ENCODE data around the gene CAMKK2. TPM values are rescaled to one million over a fixed set of nuclear protein-coding genes. Genes with fewer than 3 reads are reported as not detected.
"Not testable (repeated sequence)": the region's sequence is repeated elsewhere in the genome, so short reads cannot be mapped to it uniquely, and the experiment has no call there.

The CAMKK2 gene
- polyA plus RNA-seq, 1 donor from 2014 or later = 29.2 TPM

- no peaks in the 10 kb centered on the region for H3K9me2 ChIP-seq (ENCODE audit: insufficient read depth, low read length)
- H3F3A ChIP-seq (ENCODE audit: insufficient read depth, low read length, poor library complexity, severe bottlenecking) = no peaks in the 10 kb centered on the region
- H4K20me1 ChIP-seq (ENCODE audit: insufficient read depth) = no peaks in the 10 kb centered on the region
- no peaks in the 10 kb centered on the region for H3K27me3 ChIP-seq (ENCODE audit: insufficient read depth, low read depth, low read length)
- H3K4me3 ChIP-seq (ENCODE audit: low read length) = no peak overlapping the region
- TF ChIP-seq CTCF (IDR thresholded peaks at IDR 0.05; ENCODE audit: poor library complexity, severe bottlenecking) (no peak), REST (IDR thresholded peaks at IDR 0.05; ENCODE audit: borderline replicate concordance) (no peak), EZH2 (IDR thresholded peaks at IDR 0.05; ENCODE audit: borderline replicate concordance, insufficient read depth, low read length, poor library complexity, severe bottlenecking) (no peak), TAF1 (IDR thresholded peaks at IDR 0.05; ENCODE audit: low read depth) (no peak), POLR2AphosphoS5 (IDR thresholded peaks at IDR 0.05) (no peak), EP300 (conservative IDR thresholded peaks at IDR 0.05; ENCODE audit: poor library complexity, severe bottlenecking) (no peak), SMC3 (conservative IDR thresholded peaks at IDR 0.05; ENCODE audit: poor library complexity) (no peak), RAD21 (conservative IDR thresholded peaks at IDR 0.05) (no peak), MXI1 (conservative IDR thresholded peaks at IDR 0.05; ENCODE audit: poor library complexity, severe bottlenecking) (no peak)
- no peaks in the 10 kb centered on the region for H3K36me3 ChIP-seq (ENCODE audit: insufficient read depth, low read length)
- no peak overlapping the region for H2AFZ ChIP-seq (ENCODE audit: low read depth, low read length)
- no peak overlapping the region for H3K27ac ChIP-seq (ENCODE audit: low read length)
- H3K79me2 ChIP-seq (replicated peaks; ENCODE audit: insufficient read depth, low read length) = no peaks in the 10 kb centered on the region
- no peak overlapping the region for H3K4me2 ChIP-seq (ENCODE audit: low read length)
- no peaks in the 10 kb centered on the region for H3K9me3 ChIP-seq (ENCODE audit: low read length)
- no peak overlapping the region for H3K9ac ChIP-seq (ENCODE audit: low read length)
Measured at GRCh38 chr12:121203482-121203881, 93.0 kb downstream of the CAMKK2 start.

GRCh38 chr12:121202407-121203355 is 93.8 kb downstream of the CAMKK2 start:
- H3K36me3 ChIP-seq (ENCODE audit: insufficient read depth, low read length) = no peaks in the 10 kb centered on the region
- no peaks in the 10 kb centered on the region for H4K20me1 ChIP-seq (ENCODE audit: insufficient read depth)
- H3K27me3 ChIP-seq (ENCODE audit: insufficient read depth, low read depth, low read length) = no peaks in the 10 kb centered on the region
- H2AFZ ChIP-seq (ENCODE audit: low read depth, low read length) = no peak overlapping the region
- TF ChIP-seq EP300 (conservative IDR thresholded peaks at IDR 0.05; ENCODE audit: poor library complexity, severe bottlenecking) (no peak), CTCF (IDR thresholded peaks at IDR 0.05; ENCODE audit: poor library complexity, severe bottlenecking) (no peak), EZH2 (IDR thresholded peaks at IDR 0.05; ENCODE audit: borderline replicate concordance, insufficient read depth, low read length, poor library complexity, severe bottlenecking) (no peak), MXI1 (conservative IDR thresholded peaks at IDR 0.05; ENCODE audit: poor library complexity, severe bottlenecking) (no peak), RAD21 (conservative IDR thresholded peaks at IDR 0.05) (no peak), TAF1 (IDR thresholded peaks at IDR 0.05; ENCODE audit: low read depth) (no peak), SMC3 (conservative IDR thresholded peaks at IDR 0.05; ENCODE audit: poor library complexity) (no peak), REST (IDR thresholded peaks at IDR 0.05; ENCODE audit: borderline replicate concordance) (no peak), POLR2AphosphoS5 (IDR thresholded peaks at IDR 0.05) (no peak)
- H3K4me3 ChIP-seq (ENCODE audit: low read length) = no peak overlapping the region
- no peaks in the 10 kb centered on the region for H3K9me2 ChIP-seq (ENCODE audit: insufficient read depth, low read length)
- H3K4me2 ChIP-seq (ENCODE audit: low read length) = no peak overlapping the region
- no peaks in the 10 kb centered on the region for H3K9me3 ChIP-seq (ENCODE audit: low read length)
- H3K27ac ChIP-seq (ENCODE audit: low read length) = no peak overlapping the region
- no peak overlapping the region for H3K9ac ChIP-seq (ENCODE audit: low read length)
- H3K79me2 ChIP-seq (replicated peaks; ENCODE audit: insufficient read depth, low read length) = no peaks in the 10 kb centered on the region
- H3F3A ChIP-seq (ENCODE audit: insufficient read depth, low read length, poor library complexity, severe bottlenecking) = no peaks in the 10 kb centered on the region

- not testable (repeated sequence) for H4K20me1 ChIP-seq (ENCODE audit: insufficient read depth); H3K4me2 ChIP-seq (ENCODE audit: low read length); H3K9me2 ChIP-seq (ENCODE audit: insufficient read depth, low read length); H3K79me2 ChIP-seq (replicated peaks; ENCODE audit: insufficient read depth, low read length); H3F3A ChIP-seq (ENCODE audit: insufficient read depth, low read length, poor library complexity, severe bottlenecking); H3K36me3 ChIP-seq (ENCODE audit: insufficient read depth, low read length); H3K4me3 ChIP-seq (ENCODE audit: low read length); H2AFZ ChIP-seq (ENCODE audit: low read depth, low read length); H3K27ac ChIP-seq (ENCODE audit: low read length); H3K27me3 ChIP-seq (ENCODE audit: insufficient read depth, low read depth, low read length); H3K9ac ChIP-seq (ENCODE audit: low read length); H3K9me3 ChIP-seq (ENCODE audit: low read length)
Measured at GRCh38 chr12:121201140-121201539, 95.4 kb downstream of the CAMKK2 start.
